Measurements from ENCODE around the gene ADARB2. TPM values are rescaled to one million over a fixed set of nuclear protein-coding genes. Genes with fewer than 3 reads are reported as not detected.

The ADARB2 gene
- total and polyA plus RNA-seq, 4 donors, result 0.55 to 0.70 (median 0.59) TPM; not detected in 1

DNA sequence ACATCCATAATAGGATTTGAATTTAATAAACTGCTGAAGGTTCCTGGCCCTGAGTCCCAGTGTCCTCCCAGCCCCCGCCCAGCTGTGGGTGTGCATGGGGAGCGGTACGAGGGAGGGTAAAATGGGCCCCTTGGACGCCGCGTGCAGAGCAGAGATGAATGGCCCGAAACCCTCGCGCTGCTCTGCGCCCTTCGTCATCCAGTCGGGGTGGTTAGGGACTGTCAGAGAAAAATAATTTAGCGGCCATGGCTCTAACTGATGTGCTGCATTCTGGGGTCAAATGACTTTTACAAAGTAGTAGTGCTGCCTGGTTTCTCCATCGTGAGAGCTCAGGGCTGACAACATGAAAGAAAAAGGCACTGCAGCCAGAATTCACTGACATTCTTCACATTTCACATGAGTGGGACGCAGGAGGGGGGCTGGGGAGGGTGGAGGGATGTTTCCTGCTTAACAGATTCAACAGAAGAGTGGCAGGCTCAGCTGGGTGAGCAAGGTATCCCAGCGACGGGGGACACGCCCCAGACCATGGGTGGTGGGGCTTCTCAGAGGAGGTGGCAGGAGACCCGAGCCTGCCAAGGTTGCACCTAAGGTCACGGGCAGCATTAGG lies 376.7 kb downstream of the ADARB2 start:
- DNase-seq (ENCODE audit: low spot score), result no peak
- H3K9me3 ChIP-seq (ENCODE audit: control insufficient read depth in 4 of 4, low read length in 3 of 4), result no peaks in the 10 kb centered on the region
- H3K36me3 ChIP-seq (ENCODE audit: control insufficient read depth in 4 of 4, insufficient read depth in 3 of 4, low read depth in 1 of 4, low read length in 3 of 4), result no peaks in the 10 kb centered on the region
- TF ChIP-seq, protein P1, sequence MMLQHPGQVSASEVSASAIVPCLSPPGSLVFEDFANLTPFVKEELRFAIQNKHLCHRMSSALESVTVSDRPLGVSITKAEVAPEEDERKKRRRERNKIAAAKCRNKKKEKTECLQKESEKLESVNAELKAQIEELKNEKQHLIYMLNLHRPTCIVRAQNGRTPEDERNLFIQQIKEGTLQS (IDR thresholded peaks at IDR 0.05), result no peak
- TF ChIP-seq NR2F2 (IDR thresholded peaks at IDR 0.05) (no peak), GABPA (IDR thresholded peaks at IDR 0.05 in 1 of 2, conservative IDR thresholded peaks at IDR 0.05 in 1 of 2) (no peak)
- peaks cover 0 to 3% (median 0%) of the 10 kb centered on the region in 4 donors for H3K27me3 ChIP-seq (ENCODE audit: control insufficient read depth in 4 of 4, insufficient read depth in 4 of 4, low read length in 3 of 4)
- no peaks in the 10 kb centered on the region for H3K4me1 ChIP-seq (ENCODE audit: control insufficient read depth in 4 of 4, insufficient read depth in 4 of 4, low read length in 3 of 4)
- WGBS, result 62% methylated on average over 20 of the region's 20 CpGs
- no peak overlapping the region for H3K27ac ChIP-seq (ENCODE audit: low read depth in 1 of 2, low read length in 2 of 2)
- H3K9ac ChIP-seq (ENCODE audit: low read depth in 1 of 2, low read length in 2 of 2), result no peak overlapping the region
- no peak overlapping the region for H3K4me3 ChIP-seq (ENCODE audit: low read depth in 1 of 3, low read length in 3 of 3)

DNA sequence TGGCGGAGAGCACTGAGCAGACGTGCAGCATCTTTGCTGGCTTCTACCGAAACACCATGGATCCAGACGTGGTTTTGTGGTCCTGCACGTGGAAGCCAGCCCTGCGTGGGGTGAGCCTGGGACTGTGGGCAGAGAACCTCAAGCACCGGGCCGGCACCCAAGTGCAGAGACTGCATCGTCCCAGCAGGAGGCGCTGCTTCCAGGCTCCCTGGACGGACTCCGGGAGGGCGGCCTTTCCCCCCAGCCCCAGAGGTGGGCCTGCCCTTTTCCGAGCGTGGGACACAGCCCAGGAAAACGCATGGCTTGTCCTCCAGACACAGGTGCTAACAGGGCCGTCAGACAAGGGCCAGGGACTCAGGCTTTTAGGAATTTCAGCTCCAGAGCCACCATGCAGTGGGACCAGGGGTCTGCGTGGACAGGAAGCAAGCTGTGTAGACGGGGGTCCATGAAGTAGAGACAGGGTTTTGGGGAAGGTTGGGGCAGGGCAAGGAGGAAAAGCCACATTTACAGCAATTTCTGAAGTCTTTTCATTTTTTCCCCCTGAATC lies 377.2 kb downstream of the ADARB2 start:
- TF ChIP-seq, protein P2, sequence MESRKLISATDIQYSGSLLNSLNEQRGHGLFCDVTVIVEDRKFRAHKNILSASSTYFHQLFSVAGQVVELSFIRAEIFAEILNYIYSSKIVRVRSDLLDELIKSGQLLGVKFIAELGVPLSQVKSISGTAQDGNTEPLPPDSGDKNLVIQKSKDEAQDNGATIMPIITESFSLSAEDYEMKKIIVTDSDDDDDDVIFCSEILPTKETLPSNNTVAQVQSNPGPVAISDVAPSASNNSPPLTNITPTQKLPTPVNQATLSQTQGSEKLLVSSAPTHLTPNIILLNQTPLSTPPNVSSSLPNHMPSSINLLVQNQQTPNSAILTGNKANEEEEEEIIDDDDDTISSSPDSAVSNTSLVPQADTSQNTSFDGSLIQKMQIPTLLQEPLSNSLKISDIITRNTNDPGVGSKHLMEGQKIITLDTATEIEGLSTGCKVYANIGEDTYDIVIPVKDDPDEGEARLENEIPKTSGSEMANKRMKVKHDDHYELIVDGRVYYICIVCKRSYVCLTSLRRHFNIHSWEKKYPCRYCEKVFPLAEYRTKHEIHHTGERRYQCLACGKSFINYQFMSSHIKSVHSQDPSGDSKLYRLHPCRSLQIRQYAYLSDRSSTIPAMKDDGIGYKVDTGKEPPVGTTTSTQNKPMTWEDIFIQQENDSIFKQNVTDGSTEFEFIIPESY (IDR thresholded peaks at IDR 0.05), result no peak
- no peak for TF ChIP-seq NR2F2 (IDR thresholded peaks at IDR 0.05)
- no peak for TF ChIP-seq HNF4G (IDR thresholded peaks at IDR 0.05)
- TF ChIP-seq, protein P3, sequence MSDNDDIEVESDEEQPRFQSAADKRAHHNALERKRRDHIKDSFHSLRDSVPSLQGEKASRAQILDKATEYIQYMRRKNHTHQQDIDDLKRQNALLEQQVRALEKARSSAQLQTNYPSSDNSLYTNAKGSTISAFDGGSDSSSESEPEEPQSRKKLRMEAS (IDR thresholded peaks at IDR 0.05), result no peak
- no peak for TF ChIP-seq GABPA (IDR thresholded peaks at IDR 0.05 in 1 of 2, conservative IDR thresholded peaks at IDR 0.05 in 1 of 2)
- TF ChIP-seq, protein P4, sequence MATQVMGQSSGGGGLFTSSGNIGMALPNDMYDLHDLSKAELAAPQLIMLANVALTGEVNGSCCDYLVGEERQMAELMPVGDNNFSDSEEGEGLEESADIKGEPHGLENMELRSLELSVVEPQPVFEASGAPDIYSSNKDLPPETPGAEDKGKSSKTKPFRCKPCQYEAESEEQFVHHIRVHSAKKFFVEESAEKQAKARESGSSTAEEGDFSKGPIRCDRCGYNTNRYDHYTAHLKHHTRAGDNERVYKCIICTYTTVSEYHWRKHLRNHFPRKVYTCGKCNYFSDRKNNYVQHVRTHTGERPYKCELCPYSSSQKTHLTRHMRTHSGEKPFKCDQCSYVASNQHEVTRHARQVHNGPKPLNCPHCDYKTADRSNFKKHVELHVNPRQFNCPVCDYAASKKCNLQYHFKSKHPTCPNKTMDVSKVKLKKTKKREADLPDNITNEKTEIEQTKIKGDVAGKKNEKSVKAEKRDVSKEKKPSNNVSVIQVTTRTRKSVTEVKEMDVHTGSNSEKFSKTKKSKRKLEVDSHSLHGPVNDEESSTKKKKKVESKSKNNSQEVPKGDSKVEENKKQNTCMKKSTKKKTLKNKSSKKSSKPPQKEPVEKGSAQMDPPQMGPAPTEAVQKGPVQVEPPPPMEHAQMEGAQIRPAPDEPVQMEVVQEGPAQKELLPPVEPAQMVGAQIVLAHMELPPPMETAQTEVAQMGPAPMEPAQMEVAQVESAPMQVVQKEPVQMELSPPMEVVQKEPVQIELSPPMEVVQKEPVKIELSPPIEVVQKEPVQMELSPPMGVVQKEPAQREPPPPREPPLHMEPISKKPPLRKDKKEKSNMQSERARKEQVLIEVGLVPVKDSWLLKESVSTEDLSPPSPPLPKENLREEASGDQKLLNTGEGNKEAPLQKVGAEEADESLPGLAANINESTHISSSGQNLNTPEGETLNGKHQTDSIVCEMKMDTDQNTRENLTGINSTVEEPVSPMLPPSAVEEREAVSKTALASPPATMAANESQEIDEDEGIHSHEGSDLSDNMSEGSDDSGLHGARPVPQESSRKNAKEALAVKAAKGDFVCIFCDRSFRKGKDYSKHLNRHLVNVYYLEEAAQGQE (IDR thresholded peaks at IDR 0.05), result no peak
- no peak for TF ChIP-seq SP1 (IDR thresholded peaks at IDR 0.05)
- no peak for TF ChIP-seq RAD21 (IDR thresholded peaks at IDR 0.05)
- no peak for TF ChIP-seq FOXA2 (IDR thresholded peaks at IDR 0.05)
- TF ChIP-seq HNF4A (conservative IDR thresholded peaks at IDR 0.05), result no peak
- no peak for DNase-seq (ENCODE audit: low spot score)
- no peak overlapping the region for H3K9ac ChIP-seq (ENCODE audit: low read depth in 1 of 2, low read length in 2 of 2)
- H3K9me3 ChIP-seq (ENCODE audit: control insufficient read depth in 4 of 4, low read length in 3 of 4), result no peaks in the 10 kb centered on the region
- H3K27ac ChIP-seq (ENCODE audit: low read depth in 1 of 2, low read length in 2 of 2), result no peak overlapping the region
- H3K27me3 ChIP-seq (ENCODE audit: control insufficient read depth in 4 of 4, insufficient read depth in 4 of 4, low read length in 3 of 4), result peaks cover 0 to 3% (median 0%) of the 10 kb centered on the region in 4 donors
- 65% methylated on average over 19 of the region's 19 CpGs for WGBS
- H3K4me3 ChIP-seq (ENCODE audit: low read depth in 1 of 3, low read length in 3 of 3), result no peak overlapping the region
- no peaks in the 10 kb centered on the region for H3K36me3 ChIP-seq (ENCODE audit: control insufficient read depth in 4 of 4, insufficient read depth in 3 of 4, low read depth in 1 of 4, low read length in 3 of 4)
- H3K4me1 ChIP-seq (ENCODE audit: control insufficient read depth in 4 of 4, insufficient read depth in 4 of 4, low read length in 3 of 4), result no peaks in the 10 kb centered on the region

DNA sequence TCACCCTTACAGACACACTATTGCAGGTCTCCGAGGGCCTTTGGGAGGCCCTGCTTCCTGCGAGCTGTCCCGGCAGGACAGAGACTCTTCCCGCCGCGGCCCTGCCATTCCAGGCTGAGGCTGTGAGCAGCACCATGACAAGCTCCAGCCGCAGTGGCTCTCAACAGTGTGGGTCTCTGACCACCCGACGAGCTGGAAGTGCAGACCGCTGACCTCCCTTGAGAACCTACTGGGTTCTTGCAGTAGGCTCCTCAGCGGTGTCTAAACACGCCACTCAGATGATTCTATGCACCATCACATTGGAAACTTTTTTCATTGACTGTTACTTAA lies 377.7 kb downstream of the ADARB2 start:
- H3K4me1 ChIP-seq (ENCODE audit: control insufficient read depth in 4 of 4, insufficient read depth in 4 of 4, low read length in 3 of 4), result no peaks in the 10 kb centered on the region
- no peaks in the 10 kb centered on the region for H3K36me3 ChIP-seq (ENCODE audit: control insufficient read depth in 4 of 4, insufficient read depth in 3 of 4, low read depth in 1 of 4, low read length in 3 of 4)
- no peaks in the 10 kb centered on the region for H3K9me3 ChIP-seq (ENCODE audit: control insufficient read depth in 4 of 4, low read length in 3 of 4)
- peaks cover 0 to 3% (median 0%) of the 10 kb centered on the region in 4 donors for H3K27me3 ChIP-seq (ENCODE audit: control insufficient read depth in 4 of 4, insufficient read depth in 4 of 4, low read length in 3 of 4)
- WGBS, result 86% methylated on average over 12 of the region's 12 CpGs
- no peak overlapping the region for H3K27ac ChIP-seq (ENCODE audit: low read depth in 1 of 2, low read length in 2 of 2)
- no peak for DNase-seq (ENCODE audit: low spot score)
- H3K4me3 ChIP-seq (ENCODE audit: low read depth in 1 of 3, low read length in 3 of 3), result no peak overlapping the region
- H3K9ac ChIP-seq (ENCODE audit: low read depth in 1 of 2, low read length in 2 of 2), result no peak overlapping the region
- TF ChIP-seq JUND (IDR thresholded peaks at IDR 0.05) (no peak), EGR1 (IDR thresholded peaks at IDR 0.05; ENCODE audit: low read depth in 2 of 2) (no peak), HNF4A (conservative IDR thresholded peaks at IDR 0.05) (no peak), FOXA2 (IDR thresholded peaks at IDR 0.05) (no peak), NR2F2 (IDR thresholded peaks at IDR 0.05) (no peak)
- TF ChIP-seq, protein P5, sequence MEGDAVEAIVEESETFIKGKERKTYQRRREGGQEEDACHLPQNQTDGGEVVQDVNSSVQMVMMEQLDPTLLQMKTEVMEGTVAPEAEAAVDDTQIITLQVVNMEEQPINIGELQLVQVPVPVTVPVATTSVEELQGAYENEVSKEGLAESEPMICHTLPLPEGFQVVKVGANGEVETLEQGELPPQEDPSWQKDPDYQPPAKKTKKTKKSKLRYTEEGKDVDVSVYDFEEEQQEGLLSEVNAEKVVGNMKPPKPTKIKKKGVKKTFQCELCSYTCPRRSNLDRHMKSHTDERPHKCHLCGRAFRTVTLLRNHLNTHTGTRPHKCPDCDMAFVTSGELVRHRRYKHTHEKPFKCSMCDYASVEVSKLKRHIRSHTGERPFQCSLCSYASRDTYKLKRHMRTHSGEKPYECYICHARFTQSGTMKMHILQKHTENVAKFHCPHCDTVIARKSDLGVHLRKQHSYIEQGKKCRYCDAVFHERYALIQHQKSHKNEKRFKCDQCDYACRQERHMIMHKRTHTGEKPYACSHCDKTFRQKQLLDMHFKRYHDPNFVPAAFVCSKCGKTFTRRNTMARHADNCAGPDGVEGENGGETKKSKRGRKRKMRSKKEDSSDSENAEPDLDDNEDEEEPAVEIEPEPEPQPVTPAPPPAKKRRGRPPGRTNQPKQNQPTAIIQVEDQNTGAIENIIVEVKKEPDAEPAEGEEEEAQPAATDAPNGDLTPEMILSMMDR (IDR thresholded peaks at IDR 0.05; ENCODE audit: low read depth, low read length, missing input control), result no peak
- TF ChIP-seq, protein P4 (IDR thresholded peaks at IDR 0.05), result no peak
- TF ChIP-seq, protein P3 (IDR thresholded peaks at IDR 0.05), result no peak
